Measurements from ENCODE around the gene PSAP.
A peak's percentile ranks its signal among the peaks of the same experiment; 100 is the strongest.
"Not testable (repeated sequence)": the region's sequence is repeated elsewhere in the genome, so short reads cannot be mapped to it uniquely, and the experiment has no call there.

Gene PSAP

GRCh38 chr10:71877821-71878220, 26.8 kb upstream of the PSAP start:
- Histone ChIP-seq H3K4me3 (no peak overlapping the region), H3K27ac (no peak overlapping the region)

DNA sequence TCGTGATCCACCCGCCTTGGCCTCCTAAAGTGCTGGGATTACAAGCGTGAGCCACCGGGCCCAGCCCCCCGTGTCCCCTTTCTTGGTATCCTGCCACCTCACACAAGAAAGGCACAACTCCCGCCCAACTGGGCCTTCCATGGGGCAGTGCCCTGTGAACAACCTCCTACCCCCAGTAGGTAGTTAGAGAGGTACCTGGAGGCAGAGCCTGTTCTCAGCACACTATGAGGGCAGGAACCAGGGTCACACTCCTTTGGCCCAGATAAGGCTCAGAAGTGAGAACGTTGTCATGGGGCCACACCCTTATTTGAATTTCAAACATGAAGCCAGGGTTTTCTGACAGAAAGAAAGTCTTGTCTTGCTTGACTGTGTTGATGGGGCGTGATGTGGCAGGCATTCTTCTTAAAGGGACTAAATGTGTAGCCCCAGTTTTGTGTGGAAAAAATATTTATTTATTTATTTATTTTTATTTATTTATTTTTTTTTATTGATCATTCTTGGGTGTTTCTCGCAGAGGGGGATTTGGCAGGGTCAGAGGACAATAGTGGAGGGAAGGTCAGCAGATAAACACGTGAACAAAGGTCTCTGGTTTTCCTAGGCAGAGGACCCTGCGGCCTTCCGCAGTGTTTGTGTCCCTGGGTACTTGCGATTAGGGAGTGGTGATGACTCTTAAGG, 23.8 kb upstream of the PSAP start:
- H3K27ac ChIP-seq = not testable (repeated sequence)

GRCh38 chr10:71873582-71874211, 22.6 kb upstream of the PSAP start:
- no peak overlapping the region for H3K27ac ChIP-seq
- no peak overlapping the region for H3K4me3 ChIP-seq

More for the DNA sequence above, 23.8 kb upstream of the PSAP start:
- H3K4me3 ChIP-seq = not testable (repeated sequence)

DNA sequence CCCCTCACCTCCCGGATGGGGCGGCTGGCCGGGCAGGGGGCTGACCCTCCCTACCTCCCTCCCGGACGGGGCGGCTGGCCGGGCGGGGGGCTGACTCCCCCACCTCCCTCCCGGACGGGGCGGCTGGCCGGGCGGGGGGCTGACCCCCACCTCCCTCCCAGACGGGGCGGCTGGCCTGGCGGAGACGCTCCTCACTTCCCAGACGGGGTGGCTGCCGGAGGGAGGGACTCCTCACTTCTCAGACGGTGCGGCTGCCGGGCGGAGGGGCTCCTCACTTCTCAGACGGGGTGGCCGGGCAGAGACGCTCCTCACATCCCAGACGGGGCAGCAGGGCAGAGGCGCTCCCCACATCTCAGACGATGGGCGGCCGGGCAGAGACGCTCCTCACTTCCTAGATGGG, 18.6 kb upstream of the PSAP start:
- not testable (repeated sequence) for H3K4me3 ChIP-seq
- H3K27ac ChIP-seq = peak overlapping the region in 1 of 21 experiments; percentile 42

- no peak overlapping the region for H3K4me3 ChIP-seq
- H3K27ac ChIP-seq = peak overlapping the region in 8 of 21 experiments; percentile 1 to 49 (median 40)
Observed at GRCh38 chr10:71868192-71868697, 17.2 kb upstream of the PSAP start.

- Histone ChIP-seq H3K4me3 (no peak overlapping the region), H3K27ac (no peak overlapping the region)
Observed at GRCh38 chr10:71865561-71866041, 14.6 kb upstream of the PSAP start.

DNA sequence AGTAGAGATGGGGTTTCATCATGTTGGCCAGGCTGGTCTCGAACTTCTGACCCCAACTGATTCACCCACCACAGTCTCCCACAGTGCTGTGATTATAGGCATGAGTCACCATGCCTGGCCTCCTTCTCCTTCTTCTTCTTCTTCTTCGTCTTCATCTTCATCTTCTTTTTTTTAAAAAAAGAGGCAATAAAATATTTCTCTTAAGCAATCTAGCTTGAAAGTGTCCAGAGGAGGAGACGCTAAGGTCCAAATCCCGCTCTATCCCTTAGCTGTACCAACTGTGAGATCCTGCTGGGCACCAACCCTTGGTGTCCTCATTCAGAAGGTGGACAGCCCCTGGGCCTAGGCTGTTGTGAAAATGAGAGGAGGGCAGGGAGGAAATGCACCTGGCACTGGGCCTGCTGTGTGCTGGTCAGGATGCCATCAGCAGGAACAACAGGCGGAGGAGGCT, 13.9 kb upstream of the PSAP start:
- H3K4me3 ChIP-seq = no peak overlapping the region
- H3K27ac ChIP-seq = no peak overlapping the region

GRCh38 chr10:71863203-71863602, 12.2 kb upstream of the PSAP start:
- Histone ChIP-seq H3K27ac (peak overlapping the region in 1 of 21 experiments; percentile 21), H3K4me3 (no peak overlapping the region)

DNA sequence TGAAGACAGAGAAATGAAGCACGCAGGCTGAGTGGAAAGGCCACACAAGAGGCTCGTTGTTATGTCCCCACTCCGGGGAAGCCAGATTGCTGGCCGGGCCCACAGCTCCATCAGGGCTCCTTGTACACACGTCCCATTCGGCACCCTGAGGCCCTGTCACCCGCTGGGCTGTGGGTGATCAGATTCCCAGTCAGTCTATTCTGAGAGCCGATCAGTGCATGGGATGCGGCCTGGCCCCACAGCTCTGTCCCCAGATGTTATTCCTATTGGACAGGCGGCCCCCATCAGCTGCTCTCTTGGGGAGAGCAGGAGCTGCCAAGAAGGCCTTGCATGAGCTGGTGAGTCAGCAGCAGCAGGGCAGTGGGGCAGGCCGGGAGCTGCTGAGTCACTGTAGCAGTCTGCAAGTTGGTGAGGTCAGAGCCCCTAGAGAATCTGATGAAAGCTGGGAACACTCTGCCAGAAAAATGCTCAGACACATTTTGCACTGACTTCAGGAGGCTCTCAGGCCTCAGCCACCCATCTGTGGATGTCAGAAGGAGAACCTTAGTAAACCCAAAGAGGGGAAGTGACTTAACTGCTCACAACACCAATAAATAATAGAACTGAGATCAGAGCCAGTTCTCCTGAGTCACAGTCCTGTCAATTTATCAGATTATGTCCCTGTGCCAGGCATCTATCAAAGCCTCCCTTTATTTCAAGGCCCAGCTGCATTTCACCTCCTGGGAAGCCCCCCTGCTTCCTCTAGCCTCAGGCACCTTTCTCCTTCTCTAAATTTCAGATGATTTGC, 9.4 kb upstream of the PSAP start:
- Histone ChIP-seq H3K4me3 (no peak overlapping the region), H3K27ac (peak overlapping the region in 20 of 21 experiments; percentile 10 to 90 (median 78))

DNA sequence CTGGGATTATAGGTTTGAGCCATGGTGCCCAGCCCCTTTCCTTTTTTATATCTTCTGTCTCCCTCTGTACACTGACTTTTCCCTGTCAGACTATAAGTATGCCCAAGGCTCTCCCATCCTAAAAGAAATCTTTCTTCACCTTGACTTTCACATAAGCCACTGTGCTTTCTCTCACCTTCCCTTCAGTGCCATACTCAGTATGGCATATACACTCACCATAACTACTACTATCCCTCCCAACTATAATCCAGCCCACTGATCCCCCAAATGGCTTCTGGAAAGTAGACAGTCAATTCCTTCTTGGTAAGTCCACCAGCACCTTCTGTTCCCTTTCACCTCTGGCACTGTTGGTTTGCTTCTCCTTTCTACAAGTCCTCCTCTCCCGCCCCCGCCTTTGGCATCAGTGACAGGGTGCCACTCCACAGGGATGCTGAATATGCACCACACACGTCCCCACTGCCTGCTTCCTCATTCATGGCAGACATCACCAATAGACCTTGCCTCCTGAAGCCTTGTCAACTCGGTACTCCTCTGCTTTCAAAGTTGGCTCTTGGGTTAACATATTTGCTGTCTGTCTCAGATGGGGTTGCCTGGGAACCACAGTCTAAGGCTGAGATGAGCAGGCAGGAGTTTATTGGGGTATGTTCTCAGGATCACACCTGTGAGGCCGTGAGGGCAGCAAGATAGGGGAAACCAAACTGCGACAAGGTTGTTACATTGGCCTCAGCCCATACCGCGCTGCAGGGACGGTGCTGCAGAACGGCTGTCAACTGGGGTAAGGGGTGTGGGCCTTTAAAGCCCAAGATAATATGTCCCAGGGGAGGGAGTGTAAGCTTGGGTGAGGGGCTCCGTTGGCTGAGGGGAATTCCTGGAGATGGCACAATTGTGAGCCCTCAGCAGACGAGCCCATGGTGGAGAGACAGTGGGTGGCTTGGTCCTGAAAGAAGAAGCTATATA, 7.2 kb upstream of the PSAP start:
- H3K4me3 ChIP-seq = no peak overlapping the region
- no peak overlapping the region for H3K27ac ChIP-seq

- Histone ChIP-seq H3K27ac (no peak overlapping the region), H3K4me3 (no peak overlapping the region)
Observed at GRCh38 chr10:71856619-71857018, 5.6 kb upstream of the PSAP start.

- Histone ChIP-seq H3K4me3 (no peak overlapping the region), H3K27ac (no peak overlapping the region)
Observed at GRCh38 chr10:71854031-71854430, 3.0 kb upstream of the PSAP start.

DNA sequence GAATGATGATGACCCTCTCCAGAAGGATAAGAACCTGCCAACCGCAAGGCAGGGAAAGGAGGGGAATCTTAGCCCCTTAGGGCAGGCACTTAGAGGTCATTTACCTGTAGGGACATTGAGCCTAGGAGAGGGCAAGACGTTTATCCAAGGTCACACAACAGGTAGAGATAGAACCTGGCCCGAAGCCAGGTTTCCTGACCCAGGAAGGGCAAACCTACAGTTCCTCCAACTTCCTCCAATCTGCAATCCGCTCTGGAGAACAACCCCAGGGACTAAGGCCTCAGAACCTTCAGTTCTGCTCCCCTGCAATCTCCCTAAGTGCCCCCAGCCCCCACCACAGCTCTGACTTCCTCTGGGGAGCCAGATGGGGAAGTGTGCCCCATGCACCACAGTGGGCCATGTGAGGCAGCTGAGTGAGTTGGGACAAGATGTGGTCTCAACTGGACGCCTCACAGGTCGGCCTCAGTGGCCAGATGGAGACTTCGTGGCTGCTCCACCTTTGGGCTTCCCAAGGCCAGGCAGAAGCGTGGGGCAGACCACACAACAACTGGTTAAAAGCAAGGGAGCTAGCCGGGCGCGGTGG, 1.4 kb upstream of the PSAP start:
- peak overlapping the region in 6 of 21 experiments; percentile 22 to 100 (median 90) for H3K27ac ChIP-seq

DNA sequence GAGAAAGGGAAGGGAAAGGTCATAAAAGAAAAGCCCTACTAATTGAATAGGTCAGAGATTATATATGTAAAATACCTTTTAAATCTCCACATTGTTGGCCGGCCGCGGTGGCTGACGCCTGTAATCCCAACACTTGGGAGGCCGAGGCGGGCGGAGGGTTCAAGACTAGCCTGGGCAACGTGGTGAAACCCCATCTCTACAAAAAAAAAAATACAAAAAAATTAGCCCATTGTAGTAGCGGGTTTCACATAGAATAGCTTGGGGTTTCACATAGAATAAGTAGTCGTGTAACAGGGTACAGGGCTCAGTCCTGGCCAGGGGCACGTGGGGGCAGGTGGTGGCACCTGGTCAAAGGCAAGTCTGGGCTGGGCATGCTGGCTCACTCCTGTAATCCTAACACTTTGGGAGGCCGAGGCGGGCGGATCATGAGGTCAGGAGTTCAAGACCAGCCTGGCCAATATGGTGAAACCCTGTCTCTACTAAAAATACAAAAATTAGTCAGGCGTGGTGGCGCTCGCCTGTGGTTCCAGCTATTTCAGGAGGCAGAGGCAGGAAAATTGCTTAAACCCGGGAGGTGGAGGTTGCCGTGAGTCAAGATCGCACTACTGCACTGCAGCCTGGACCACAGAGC, 529 bp upstream of the PSAP start:
- peak overlapping the region in 6 of 7 experiments; percentile 77 to 100 (median 96) for H3K4me3 ChIP-seq

More for the DNA sequence above, 1.4 kb upstream of the PSAP start:
- no peak overlapping the region for H3K4me3 ChIP-seq

DNA sequence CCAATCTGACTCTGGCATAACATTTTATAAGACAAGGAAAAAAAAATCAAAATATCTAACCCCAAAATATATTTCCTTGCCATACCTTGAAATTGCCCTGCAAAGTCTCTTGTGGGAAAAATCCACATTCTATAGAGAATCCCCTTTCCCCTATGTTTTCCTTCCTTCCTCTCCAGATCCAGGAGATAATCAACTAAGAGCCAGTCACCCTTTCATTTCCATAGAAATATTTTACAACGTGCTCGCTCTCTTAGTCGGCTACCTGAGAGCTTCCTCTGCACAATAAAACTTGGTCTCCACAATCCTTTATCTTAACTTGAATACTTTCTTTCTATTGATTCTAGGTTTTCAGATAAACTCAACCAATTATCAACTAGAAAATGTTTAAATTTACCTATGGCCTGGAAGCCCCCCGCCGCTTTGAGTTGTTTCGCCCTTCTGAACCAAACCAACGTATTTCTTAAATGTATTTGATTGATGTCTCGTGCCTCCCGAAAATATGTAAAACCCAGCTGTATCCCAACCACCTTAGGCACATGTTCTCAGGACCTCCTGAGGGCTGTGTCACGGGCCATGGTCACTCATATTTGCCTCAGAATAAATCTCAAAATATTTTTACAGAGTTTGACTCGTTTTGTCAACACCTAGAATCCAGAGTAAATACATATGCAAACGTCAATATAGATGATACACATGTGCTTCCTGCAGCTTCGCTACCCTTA, 869 bp downstream of the PSAP start:
- H3K4me3 ChIP-seq = peak overlapping the region; percentile 77 to 100 (median 99)

More for the DNA sequence above, 529 bp upstream of the PSAP start:
- H3K27ac ChIP-seq = peak overlapping the region in 20 of 21 experiments; percentile 36 to 100 (median 97)

GRCh38 chr10:71849461-71849908, 1.6 kb downstream of the PSAP start:
- Histone ChIP-seq H3K27ac (peak overlapping the region in 5 of 21 experiments; percentile 94 to 100 (median 96)), H3K4me3 (peak overlapping the region in 6 of 7 experiments; percentile 8 to 100 (median 96))

More for the DNA sequence above, 869 bp downstream of the PSAP start:
- H3K27ac ChIP-seq = peak overlapping the region in 20 of 21 experiments; percentile 94 to 100 (median 98)
